ENCODE results near the gene WBP2. TPM values are rescaled to one million over a fixed set of nuclear protein-coding genes. Genes with fewer than 3 reads are reported as not detected.

The WBP2 gene
- total and polyA plus RNA-seq, 9 of the 15 experiments (the other 6 are each of a cell fraction or from before 2014, with no cell fraction given), result 2.2 to 74.3 (median 20.0) TPM

- H3K27ac ChIP-seq (ENCODE audit: extremely low read depth, low read depth, low read length), result no peak overlapping the region
- in situ Hi-C loops (cut with MboI) (no loop called here), intact Hi-C loops (cut with micrococcal nuclease) (no loop called here)
- H2AFZ ChIP-seq (ENCODE audit: low read depth, low read length), result no peak overlapping the region
- H3K9me3 ChIP-seq (replicated peaks; ENCODE audit: control insufficient read depth, insufficient read depth, low read depth, low read length), result no peaks in the 10 kb centered on the region
- no TSS peak for BruUV-seq (replicated peaks)
- no peaks in the 10 kb centered on the region for H3K27me3 ChIP-seq (ENCODE audit: control insufficient read depth in 2 of 2, insufficient read depth in 2 of 2, low read length in 2 of 2)
- H3K4me2 ChIP-seq (ENCODE audit: insufficient read depth, low read length), result no peak overlapping the region
- no peaks in the 10 kb centered on the region for H3K79me2 ChIP-seq (ENCODE audit: control insufficient read depth, insufficient read depth, low read length)
- POLR2A ChIA-PET, result interaction anchor here (0.5 to 8.0 kb wide), 8 partner anchors 8 to 417 kb away, joined by 3 to 121 read pairs (median 12); partner anchors contain the start of genes RNF157, UNK and WBP2
- FAIRE-seq, result no peak
- 83% methylated on average over 18 of the region's 28 CpGs for WGBS (ENCODE audit: insufficient coverage, low coverage, missing lambda C conversion rate)
- H3K9ac ChIP-seq (ENCODE audit: insufficient read depth in 1 of 2, low read depth in 2 of 2, low read length in 2 of 2), result peak overlapping the region in 1 of 2 experiments; percentile 2; a peak in 2 of 4 replicates
- no peak for DNase-seq (ENCODE audit: extremely low read depth in 1 of 4, low spot score in 3 of 4)
- peaks cover 78% of the 10 kb centered on the region; the same call in 2 of the 3 replicates for H3K36me3 ChIP-seq (ENCODE audit: control insufficient read depth, insufficient read depth, low read length)
- no peak overlapping the region for H3K4me3 ChIP-seq
- H3K4me1 ChIP-seq (replicated peaks in 1 of 2; ENCODE audit: control insufficient read depth in 2 of 2, insufficient read depth in 2 of 2, low read length in 2 of 2), result peaks cover 0 to 42% of the 10 kb centered on the region in 2 experiments; a peak in 1 of 5 replicates
- CTCF ChIA-PET (ENCODE audit: low intra/inter-chr PET ratio), result no interaction called here
- no peaks in the 10 kb centered on the region for H3K9me1 ChIP-seq (ENCODE audit: control insufficient read depth, insufficient read depth, low read length)
- ATAC-seq, result no peak
- H4K20me1 ChIP-seq (replicated peaks; ENCODE audit: control insufficient read depth, insufficient read depth, low read length), result no peaks in the 10 kb centered on the region
- TF ChIP-seq EZH2 (IDR thresholded peaks at IDR 0.05; ENCODE audit: borderline replicate concordance, low read depth, low read length) (no peak), CSDE1 (IDR thresholded peaks at IDR 0.05) (no peak), ZFP91 (CRISPR knock-in tag; IDR thresholded peaks at IDR 0.05) (no peak), ESRRA (IDR thresholded peaks at IDR 0.05; ENCODE audit: borderline replicate concordance, low read depth) (no peak), RBFOX2 (IDR thresholded peaks at IDR 0.05; ENCODE audit: low read depth, low read length) (peak; percentile 57; the same call in 1 of the 2 replicates), ZBTB34 (CRISPR knock-in tag; IDR thresholded peaks at IDR 0.05) (no peak), NKRF (IDR thresholded peaks at IDR 0.05; ENCODE audit: borderline replicate concordance) (no peak), RB1 (IDR thresholded peaks at IDR 0.05; ENCODE audit: low read depth) (no peak), HOXB6 (CRISPR knock-in tag; IDR thresholded peaks at IDR 0.05; ENCODE audit: borderline replicate concordance) (no peak), ZNF444 (CRISPR knock-in tag; IDR thresholded peaks at IDR 0.05) (no peak), ILK (tag; IDR thresholded peaks at IDR 0.05; ENCODE audit: borderline replicate concordance, low read depth) (no peak), SMARCA5 (IDR thresholded peaks at IDR 0.05) (no peak), ZNF639 (CRISPR knock-in tag; conservative IDR thresholded peaks at IDR 0.05 in 1 of 2, IDR thresholded peaks at IDR 0.05 in 1 of 2) (no peak), SMAD3 (CRISPR knock-in tag; conservative IDR thresholded peaks at IDR 0.05) (no peak), THRAP3 (IDR thresholded peaks at IDR 0.05; ENCODE audit: borderline replicate concordance) (no peak)
Observed at GRCh38 chr17:75823257-75824041, 31.7 kb downstream of the WBP2 start.

All from K562 (cell line).